ENCODE measurements around the gene SLC9A3.
"Not testable (repeated sequence)": the region's sequence is repeated elsewhere in the genome, so short reads cannot be mapped to it uniquely, and the experiment has no call there.

Gene SLC9A3

GRCh38 chr5:511476-511875 is 12.8 kb downstream of the SLC9A3 start:
- DNase-seq (ENCODE audit: insufficient read length, low spot score) (no peak), FAIRE-seq (no peak)

- DNase-seq (ENCODE audit: insufficient read length, low spot score) (no peak), FAIRE-seq (no peak)
These were observed 13.7 kb downstream of the SLC9A3 start for GRCh38 chr5:510521-510920.

- no peak for FAIRE-seq
These were observed 14.6 kb downstream of the SLC9A3 start for GRCh38 chr5:509611-510185.

GRCh38 chr5:507986-508575 is 16.2 kb downstream of the SLC9A3 start:
- not testable (repeated sequence) for DNase-seq (ENCODE audit: insufficient read length, low spot score); FAIRE-seq

More at GRCh38 chr5:509611-510185, 14.6 kb downstream of the SLC9A3 start:
- DNase-seq (ENCODE audit: insufficient read length, low spot score), result no peak

- DNase-seq (ENCODE audit: insufficient read length, low spot score) (no peak), FAIRE-seq (no peak)
These were observed 18.2 kb downstream of the SLC9A3 start for GRCh38 chr5:505951-506525.

- no peak for FAIRE-seq
- no peak for DNase-seq (ENCODE audit: insufficient read length, low spot score)
These were observed 19.7 kb downstream of the SLC9A3 start for GRCh38 chr5:504326-505154.

GRCh38 chr5:502325-503079 is 21.7 kb downstream of the SLC9A3 start:
- DNase-seq (ENCODE audit: insufficient read length, low spot score) (no peak), FAIRE-seq (no peak)

- FAIRE-seq (no peak), DNase-seq (ENCODE audit: insufficient read length, low spot score) (no peak)
These were observed 22.4 kb downstream of the SLC9A3 start for GRCh38 chr5:501831-502184.

GRCh38 chr5:501105-501830 is 23.0 kb downstream of the SLC9A3 start:
- no peak for DNase-seq (ENCODE audit: insufficient read length, low spot score)
- no peak for FAIRE-seq

GRCh38 chr5:500491-500890 is 23.8 kb downstream of the SLC9A3 start:
- DNase-seq (ENCODE audit: insufficient read length, low spot score) (no peak), FAIRE-seq (no peak)

GRCh38 chr5:499233-500209 is 24.7 kb downstream of the SLC9A3 start:
- FAIRE-seq (no peak), DNase-seq (ENCODE audit: insufficient read length, low spot score) (no peak)

GRCh38 chr5:497871-498509 is 26.3 kb downstream of the SLC9A3 start:
- no peak for DNase-seq (ENCODE audit: insufficient read length, low spot score)
- no peak for FAIRE-seq

- no peak for DNase-seq (ENCODE audit: insufficient read length, low spot score)
- no peak for FAIRE-seq
These were observed 27.1 kb downstream of the SLC9A3 start for GRCh38 chr5:497090-497700.

- FAIRE-seq, result no peak
- DNase-seq (ENCODE audit: insufficient read length, low spot score), result no peak
These were observed 28.2 kb downstream of the SLC9A3 start for GRCh38 chr5:496028-496427.

GRCh38 chr5:494667-495255 is 29.5 kb downstream of the SLC9A3 start:
- DNase-seq (ENCODE audit: insufficient read length, low spot score) (no peak), FAIRE-seq (no peak)

GRCh38 chr5:493758-494157 is 30.5 kb downstream of the SLC9A3 start:
- DNase-seq (ENCODE audit: insufficient read length, low spot score) (no peak), FAIRE-seq (no peak)

- DNase-seq (ENCODE audit: insufficient read length, low spot score) (no peak), FAIRE-seq (no peak)
These were observed 31.0 kb downstream of the SLC9A3 start for GRCh38 chr5:493119-493701.

Data from GM19239 (cell line).